ENCODE data around the gene CSTPP1.

DNA sequence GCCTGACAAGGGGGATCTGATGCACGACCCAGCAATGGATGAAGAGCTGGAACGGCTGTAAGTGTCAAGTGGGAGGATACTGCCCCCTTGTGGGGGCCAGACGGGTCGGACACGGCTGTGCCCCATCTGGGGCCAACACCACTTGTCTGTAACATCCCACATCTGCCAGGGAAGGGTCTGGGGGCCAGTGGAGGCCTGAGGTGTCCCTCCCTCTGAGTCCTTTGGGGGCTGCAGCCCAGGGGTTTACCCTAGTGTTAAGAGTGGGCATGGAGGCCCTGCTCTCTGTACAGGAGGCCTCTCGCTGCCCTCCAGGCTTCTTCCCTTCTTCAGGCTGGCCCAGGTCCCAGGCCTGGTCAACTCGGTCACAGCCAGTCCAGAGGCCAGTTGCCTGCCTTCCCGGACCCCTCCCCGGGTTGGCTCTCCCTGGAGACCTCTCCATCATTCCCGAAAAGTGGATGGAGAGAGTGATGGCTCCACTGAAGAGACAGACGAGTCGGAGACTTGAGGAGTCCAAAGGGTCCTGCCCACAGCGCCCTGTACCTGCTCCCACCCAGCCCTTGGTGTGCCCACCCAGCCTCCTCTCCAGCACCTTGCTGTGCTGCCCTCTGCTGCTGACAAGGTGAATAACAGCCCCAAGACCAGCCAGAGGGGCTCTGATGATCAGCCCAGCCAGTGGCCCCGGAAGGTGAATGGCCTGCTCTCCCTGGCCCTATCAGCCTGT, 224.7 kb downstream of the CSTPP1 start:
- TF ChIP-seq, protein P1, sequence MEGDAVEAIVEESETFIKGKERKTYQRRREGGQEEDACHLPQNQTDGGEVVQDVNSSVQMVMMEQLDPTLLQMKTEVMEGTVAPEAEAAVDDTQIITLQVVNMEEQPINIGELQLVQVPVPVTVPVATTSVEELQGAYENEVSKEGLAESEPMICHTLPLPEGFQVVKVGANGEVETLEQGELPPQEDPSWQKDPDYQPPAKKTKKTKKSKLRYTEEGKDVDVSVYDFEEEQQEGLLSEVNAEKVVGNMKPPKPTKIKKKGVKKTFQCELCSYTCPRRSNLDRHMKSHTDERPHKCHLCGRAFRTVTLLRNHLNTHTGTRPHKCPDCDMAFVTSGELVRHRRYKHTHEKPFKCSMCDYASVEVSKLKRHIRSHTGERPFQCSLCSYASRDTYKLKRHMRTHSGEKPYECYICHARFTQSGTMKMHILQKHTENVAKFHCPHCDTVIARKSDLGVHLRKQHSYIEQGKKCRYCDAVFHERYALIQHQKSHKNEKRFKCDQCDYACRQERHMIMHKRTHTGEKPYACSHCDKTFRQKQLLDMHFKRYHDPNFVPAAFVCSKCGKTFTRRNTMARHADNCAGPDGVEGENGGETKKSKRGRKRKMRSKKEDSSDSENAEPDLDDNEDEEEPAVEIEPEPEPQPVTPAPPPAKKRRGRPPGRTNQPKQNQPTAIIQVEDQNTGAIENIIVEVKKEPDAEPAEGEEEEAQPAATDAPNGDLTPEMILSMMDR (IDR thresholded peaks at IDR 0.05 in 4 of 5, conservative IDR thresholded peaks at IDR 0.05 in 1 of 5), result peak; percentile 48 to 61 (median 55)
- TF ChIP-seq POLR2A (IDR thresholded peaks at IDR 0.05), result no peak

Data from gastrocnemius medialis (tissue), 4 donors.